ENCODE data around the gene FAM20C.
"Not testable (repeated sequence)": the region's sequence is repeated elsewhere in the genome, so short reads cannot be mapped to it uniquely, and the experiment has no call there.

FAM20C gene

DNA sequence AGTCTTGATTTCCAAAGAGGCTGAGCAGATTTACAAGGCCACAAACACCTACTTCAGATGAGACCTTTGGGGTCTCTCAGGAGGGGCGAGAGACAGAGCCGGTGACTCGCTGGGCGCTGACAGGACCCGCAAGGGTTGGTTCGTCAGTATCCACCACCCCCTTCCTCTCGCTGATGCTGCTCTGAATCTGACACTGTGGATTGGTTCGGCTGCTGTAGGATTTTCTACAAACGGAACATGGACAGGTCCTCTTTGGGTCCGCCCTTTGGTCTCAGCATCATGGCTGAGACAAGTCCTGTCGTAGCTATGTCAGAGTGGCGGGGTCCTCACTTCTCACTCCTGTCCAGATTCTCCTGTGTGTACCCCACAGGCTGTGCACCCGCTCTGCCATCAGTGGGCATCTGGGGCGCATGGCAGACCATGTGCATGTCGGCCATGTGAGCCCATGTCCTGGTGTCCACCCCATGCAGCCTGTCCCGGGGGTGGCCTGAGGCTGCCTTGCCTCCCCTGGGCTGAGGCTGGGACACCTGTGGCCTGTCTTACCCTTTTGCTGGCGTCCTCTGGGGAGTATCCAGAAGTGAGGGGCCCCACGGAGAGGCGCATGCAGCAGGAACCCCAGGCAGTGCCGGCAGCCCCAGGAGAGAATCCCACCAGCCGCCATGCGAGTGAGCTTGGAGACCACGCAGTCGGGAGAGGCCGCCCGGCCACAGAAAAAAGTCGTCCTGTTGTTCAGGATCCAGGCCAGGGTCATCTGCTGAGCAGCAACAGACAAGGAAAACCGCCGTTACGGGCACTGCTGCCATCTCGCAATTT, 21.6 kb upstream of the FAM20C start:
- H3K27ac ChIP-seq: no peak overlapping the region
- no peak overlapping the region for H3K4me3 ChIP-seq

DNA sequence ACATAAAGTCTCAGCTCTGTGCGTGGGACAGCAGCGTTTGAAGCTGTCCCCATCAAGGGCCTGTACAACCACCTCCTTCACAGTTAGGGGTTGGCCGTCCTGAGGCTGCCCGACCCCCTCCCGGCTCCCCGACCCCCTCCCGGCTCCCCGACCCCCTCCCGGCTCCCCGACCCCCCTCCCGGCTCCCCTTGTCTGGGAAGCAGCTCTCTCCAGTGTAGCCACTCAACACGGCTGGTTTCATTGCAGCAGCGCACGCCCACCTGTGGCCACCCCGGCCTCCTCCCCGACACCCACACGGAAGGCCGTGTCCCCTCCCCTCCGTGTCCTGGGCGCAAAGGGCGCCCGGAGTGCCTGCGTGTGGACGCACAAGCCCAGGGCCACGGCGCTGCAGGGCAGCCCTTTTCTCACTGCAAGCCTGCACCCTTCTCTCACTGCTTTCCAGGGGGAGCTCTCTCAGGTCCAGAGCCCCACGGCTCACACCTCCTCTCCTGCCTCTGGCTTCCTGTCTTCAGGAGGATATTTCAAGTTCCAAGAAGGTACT, 20.9 kb upstream of the FAM20C start:
- H3K27ac ChIP-seq: no peak overlapping the region

DNA sequence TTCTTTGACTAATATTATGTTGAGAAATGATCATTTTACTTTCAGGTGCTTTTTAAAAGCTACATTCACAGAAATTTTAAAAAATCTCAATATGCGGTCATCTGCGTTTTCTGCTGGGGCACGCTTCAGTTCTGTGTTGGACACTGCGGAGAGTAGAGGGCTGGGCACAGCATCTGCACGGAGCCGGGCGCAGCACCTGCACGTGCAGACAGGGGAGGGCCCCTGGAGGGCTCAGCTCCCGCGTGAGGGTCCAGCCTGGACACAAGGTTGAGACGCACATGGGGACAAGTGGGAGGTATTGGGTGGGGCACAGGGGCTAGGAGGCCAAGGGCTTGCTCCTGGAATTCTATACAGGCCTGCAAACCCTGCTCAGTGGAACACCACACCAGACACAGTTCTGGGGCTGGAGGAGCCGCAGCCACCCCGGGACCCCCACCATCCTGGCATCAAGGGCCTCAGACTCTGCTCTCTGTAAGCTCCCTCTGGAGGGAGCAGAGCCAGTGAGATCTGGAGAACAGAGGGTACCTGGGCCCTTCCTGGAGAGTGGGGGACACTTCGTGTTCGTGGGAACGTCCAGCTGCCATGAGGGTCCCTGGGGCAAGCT, 20.4 kb upstream of the FAM20C start:
- H3K27ac ChIP-seq: no peak overlapping the region
- H3K4me3 ChIP-seq: no peak overlapping the region

More for the DNA sequence above, 20.9 kb upstream of the FAM20C start:
- H3K4me3 ChIP-seq: no peak overlapping the region

DNA sequence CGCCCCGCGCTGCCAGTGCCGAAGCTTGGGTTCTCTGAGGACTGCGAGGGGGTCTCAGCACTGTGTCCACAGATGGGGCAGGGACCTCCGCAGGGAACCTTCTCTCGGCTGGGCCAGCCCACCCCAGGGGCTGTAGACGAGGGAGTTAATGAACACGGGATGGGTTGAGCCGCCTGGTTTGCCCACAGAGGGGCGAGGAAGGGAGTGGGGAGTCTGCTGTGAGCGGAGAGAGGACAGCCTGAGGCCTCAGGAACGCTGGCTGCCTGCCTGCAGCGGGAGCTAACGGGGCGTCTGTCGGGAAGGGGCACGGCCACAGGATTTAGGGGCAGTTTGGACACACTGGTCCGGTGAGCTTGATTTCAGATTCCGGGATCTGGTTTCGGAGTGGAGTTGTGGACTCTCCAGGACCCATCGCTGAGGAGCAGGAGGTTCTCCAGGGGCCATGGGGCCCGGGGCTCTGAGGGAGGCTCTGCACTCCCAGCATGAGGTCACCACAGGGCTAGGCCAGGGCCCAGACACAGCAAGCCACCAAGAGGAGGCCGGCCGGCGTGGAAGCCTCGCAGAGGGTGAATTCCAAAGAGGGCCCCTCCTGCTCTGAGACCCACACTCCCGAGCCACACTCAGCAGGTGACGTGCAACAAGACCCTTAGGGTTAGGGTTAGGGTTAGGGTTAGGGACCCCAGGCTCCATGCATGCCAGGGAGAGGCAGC, 19.0 kb upstream of the FAM20C start:
- Histone ChIP-seq H3K4me3 (no peak overlapping the region), H3K27ac (no peak overlapping the region)

GRCh38 chr7:174716-175115, 17.7 kb upstream of the FAM20C start:
- Histone ChIP-seq H3K4me3 (no peak overlapping the region), H3K27ac (no peak overlapping the region)

- Histone ChIP-seq H3K4me3 (no peak overlapping the region), H3K27ac (no peak overlapping the region)
Observed at GRCh38 chr7:175955-176354, 16.4 kb upstream of the FAM20C start.

DNA sequence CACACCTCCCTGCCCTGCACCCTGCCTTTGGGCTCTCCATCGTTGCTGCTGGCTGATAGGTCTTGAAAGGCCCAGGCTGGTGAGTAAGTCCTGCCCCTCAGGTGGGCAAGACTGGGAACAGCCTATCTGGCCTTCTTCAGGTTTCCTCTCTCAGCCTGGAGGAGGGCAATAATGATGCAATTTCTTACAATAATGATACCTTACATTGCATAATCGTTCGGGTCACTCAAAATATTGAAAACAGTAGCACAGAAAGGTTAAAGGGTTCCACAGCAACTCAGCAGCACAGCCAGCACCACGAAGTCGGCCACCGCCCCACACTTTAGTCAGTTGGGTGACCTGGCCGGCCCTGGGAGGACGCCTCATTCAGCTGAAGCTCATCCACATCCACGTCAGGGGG, 16.0 kb upstream of the FAM20C start:
- no peak overlapping the region for H3K27ac ChIP-seq
- H3K4me3 ChIP-seq: no peak overlapping the region

- Histone ChIP-seq H3K4me3 (no peak overlapping the region), H3K27ac (no peak overlapping the region)
Observed at GRCh38 chr7:176786-177459, 15.4 kb upstream of the FAM20C start.

- no peak overlapping the region for H3K4me3 ChIP-seq
- H3K27ac ChIP-seq: no peak overlapping the region
Observed at GRCh38 chr7:178444-178843, 13.9 kb upstream of the FAM20C start.

GRCh38 chr7:179209-179681, 13.1 kb upstream of the FAM20C start:
- Histone ChIP-seq H3K4me3 (no peak overlapping the region), H3K27ac (no peak overlapping the region)

GRCh38 chr7:179948-180694, 12.2 kb upstream of the FAM20C start:
- Histone ChIP-seq H3K27ac (no peak overlapping the region), H3K4me3 (no peak overlapping the region)

DNA sequence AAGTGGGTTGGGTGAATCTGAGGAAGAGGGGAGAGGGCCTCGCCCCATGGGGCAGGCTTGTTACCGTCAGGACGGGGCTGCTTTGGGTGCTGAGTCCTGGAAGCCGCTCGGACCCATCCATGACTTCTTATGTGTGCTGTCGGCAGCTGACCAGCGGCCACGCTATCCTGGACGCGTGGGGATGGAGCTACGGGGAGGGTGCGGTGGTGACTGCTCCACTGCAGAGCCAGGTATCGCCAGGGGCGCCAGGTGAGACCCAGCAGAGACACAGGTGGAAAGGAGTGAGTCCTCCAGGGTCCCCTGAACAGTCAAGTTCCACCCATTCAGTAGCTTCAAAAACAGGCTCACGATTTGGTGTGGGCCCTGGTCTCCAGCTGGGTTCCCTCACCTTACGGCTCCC, 10.6 kb upstream of the FAM20C start:
- Histone ChIP-seq H3K4me3 (no peak overlapping the region), H3K27ac (no peak overlapping the region)

DNA sequence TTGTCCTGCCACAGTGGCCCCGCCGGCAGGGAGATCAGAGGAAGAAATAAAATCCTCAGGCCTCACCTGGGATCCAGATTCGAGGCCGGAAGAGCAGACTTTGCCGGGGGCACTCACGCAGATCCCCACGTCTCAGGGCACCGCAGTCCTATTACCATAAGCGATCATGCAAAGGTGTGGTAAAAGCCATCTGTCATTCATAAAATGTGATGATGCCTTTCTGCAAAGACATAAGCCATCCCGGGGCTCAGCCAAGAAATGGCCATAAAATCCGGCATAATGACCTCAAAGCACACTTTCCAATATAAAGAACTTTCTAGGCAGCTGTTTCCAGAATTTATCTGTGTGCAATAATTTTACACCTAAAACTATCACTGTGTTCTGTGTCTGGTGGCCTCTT, 9.9 kb upstream of the FAM20C start:
- not testable (repeated sequence) for H3K27ac ChIP-seq, H3K4me3 ChIP-seq

- no peak overlapping the region for H3K27ac ChIP-seq
- H3K4me3 ChIP-seq: no peak overlapping the region
Observed at GRCh38 chr7:183496-184292, 8.7 kb upstream of the FAM20C start.

DNA sequence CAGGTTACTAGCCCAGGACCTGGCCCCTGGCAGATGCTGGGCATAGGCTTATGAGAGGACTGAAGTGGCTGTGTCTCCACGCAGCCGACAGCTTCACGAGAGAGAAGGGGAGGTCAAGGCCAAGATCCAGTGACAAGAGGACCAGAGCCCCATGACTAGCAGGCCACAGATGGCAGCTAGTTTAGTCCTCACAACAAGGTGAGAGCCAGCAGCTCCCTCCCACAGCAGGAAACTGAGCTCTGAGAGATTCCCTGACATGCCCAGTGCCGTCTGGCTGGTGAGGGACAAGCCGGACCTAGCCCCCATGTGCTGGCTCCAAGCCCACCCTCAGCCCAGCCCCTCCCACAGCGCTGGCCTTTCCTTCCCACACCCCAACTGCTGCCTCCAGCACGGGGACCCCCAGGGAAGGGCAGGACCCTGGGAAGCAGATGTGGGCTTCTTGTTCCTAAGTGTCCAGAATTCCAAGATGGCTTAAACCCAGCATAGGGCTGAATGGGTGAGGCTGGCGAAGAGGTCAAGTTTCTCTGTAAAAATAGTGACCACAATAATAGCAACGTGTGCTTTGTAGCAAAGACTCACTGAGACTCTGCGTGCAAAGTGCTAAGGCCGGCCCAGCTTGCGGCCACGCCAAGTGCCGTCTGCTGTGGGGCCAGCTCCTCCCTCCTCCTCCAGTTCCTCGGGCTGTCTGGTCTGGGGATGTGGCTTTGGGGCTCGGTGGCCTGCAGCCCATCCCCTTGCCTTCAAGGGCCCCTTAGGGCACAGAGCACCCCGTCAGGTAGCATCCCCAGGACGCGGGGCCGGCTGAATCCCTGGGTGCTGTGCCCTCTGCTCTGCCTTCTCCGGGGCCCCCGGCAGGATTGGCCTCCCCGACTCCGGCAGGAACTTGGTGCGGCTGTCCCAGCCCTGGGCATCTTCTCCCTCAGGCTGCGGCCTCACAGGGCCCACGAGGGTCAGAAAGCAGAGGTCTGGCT, 7.8 kb upstream of the FAM20C start:
- Histone ChIP-seq H3K27ac (no peak overlapping the region), H3K4me3 (no peak overlapping the region)

DNA sequence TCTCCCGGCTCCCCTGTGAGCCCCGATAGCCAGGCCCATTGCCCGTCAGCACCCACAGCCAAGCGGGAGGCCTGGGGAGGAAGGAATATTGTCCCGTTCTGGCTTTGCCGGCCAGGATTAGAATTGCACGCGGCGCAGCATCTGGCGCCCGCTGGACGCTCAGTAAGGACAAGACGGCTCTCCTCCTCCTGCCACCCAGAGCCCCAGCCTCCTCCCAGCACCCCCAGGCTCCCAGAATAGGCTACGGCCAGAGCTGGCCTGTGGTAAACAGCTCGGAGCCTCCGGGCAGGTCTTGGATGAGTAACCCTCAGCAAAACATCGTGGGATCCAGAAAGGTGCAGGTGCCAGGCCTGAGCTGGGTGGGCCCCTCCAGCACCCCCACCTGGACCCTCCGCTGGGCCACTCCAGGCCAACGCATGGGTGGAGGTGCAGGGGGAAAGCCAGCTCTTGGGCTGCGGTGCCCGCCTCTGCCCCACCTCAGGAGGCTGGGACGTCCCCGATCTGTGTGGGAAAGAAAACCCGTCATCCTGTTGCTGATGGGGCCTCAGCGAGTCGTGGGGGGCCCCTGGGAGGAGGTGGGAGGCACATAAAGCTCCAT, 5.8 kb upstream of the FAM20C start:
- Histone ChIP-seq H3K27ac (no peak overlapping the region), H3K4me3 (no peak overlapping the region)
